NCI-H2196 treated with DMSO at 0.1 percent for 48 hours (cell line): Measurements from ENCODE around the gene DMRT2.
A peak's percentile ranks its signal among the peaks of the same experiment; 100 is the strongest.

Source experiments
- DNase-seq: peaks from one replicate; lab custom pipeline; 2025; ENCODE audit not compliant: unreplicated experiment; lab: John Stamatoyannopoulos, UW

DMRT2 gene

GRCh38 chr9:1046639-1047572 lies 3.3 kb upstream of the DMRT2 start:
- no peak for DNase-seq

GRCh38 chr9:1047591-1048230 lies 2.4 kb upstream of the DMRT2 start:
- DNase-seq = no peak

- DNase-seq = no peak
These were observed 1.9 kb upstream of the DMRT2 start for GRCh38 chr9:1048231-1048619.

GRCh38 chr9:1048811-1049210 lies 1.3 kb upstream of the DMRT2 start:
- no peak for DNase-seq

GRCh38 chr9:1049641-1050040 lies 516 bp upstream of the DMRT2 start:
- DNase-seq = peak; percentile 78

GRCh38 chr9:1051210-1051583 lies 1.0 kb downstream of the DMRT2 start:
- peak; percentile 46 for DNase-seq

GRCh38 chr9:1051584-1052275 lies 1.6 kb downstream of the DMRT2 start:
- DNase-seq = peak; percentile 83

GRCh38 chr9:1052365-1053281 lies 2.5 kb downstream of the DMRT2 start:
- DNase-seq = no peak

GRCh38 chr9:1053282-1053621 lies 3.1 kb downstream of the DMRT2 start:
- no peak for DNase-seq

GRCh38 chr9:1053986-1054425 lies 3.8 kb downstream of the DMRT2 start:
- no peak for DNase-seq

GRCh38 chr9:1055166-1055565 lies 5.0 kb downstream of the DMRT2 start:
- no peak for DNase-seq

- DNase-seq = no peak
These were observed 7.8 kb downstream of the DMRT2 start for GRCh38 chr9:1057910-1058309.

GRCh38 chr9:1058826-1059487 lies 8.8 kb downstream of the DMRT2 start:
- DNase-seq = no peak

GRCh38 chr9:1065130-1065529 lies 15.0 kb downstream of the DMRT2 start:
- no peak for DNase-seq

GRCh38 chr9:1070692-1071091 lies 20.5 kb downstream of the DMRT2 start:
- no peak for DNase-seq

GRCh38 chr9:1071730-1072129 lies 21.6 kb downstream of the DMRT2 start:
- DNase-seq = peak; percentile 92

- DNase-seq = no peak
These were observed 23.3 kb downstream of the DMRT2 start for GRCh38 chr9:1073497-1073896.

GRCh38 chr9:1077616-1078015 lies 27.5 kb downstream of the DMRT2 start:
- no peak for DNase-seq

- DNase-seq = no peak
These were observed 33.3 kb downstream of the DMRT2 start for GRCh38 chr9:1083325-1083913.

- no peak for DNase-seq
These were observed 34.9 kb downstream of the DMRT2 start for GRCh38 chr9:1085086-1085485.
